GM23338 (cell line): ENCODE measurements around the gene MEGF11. TPM values are rescaled to one million over a fixed set of nuclear protein-coding genes. Genes with fewer than 3 reads are reported as not detected.
A peak's percentile ranks its signal among the peaks of the same experiment; 100 is the strongest.

ENCODE experiments used
- ATAC-seq: fragments of 200-7000 bp; cut with Tn5 transposase; 3 replicates; pipeline ENCODE4 v1.9.1; 2020
- DNase-seq: peaks from one replicate; pipeline ENCODE4 v3.0.0-alpha.2; 2015; ENCODE audit warnings: low spot score
- H2AFZ ChIP-seq: fragments of 200-600 bp; sonication (generic); 2 replicates; pipeline ENCODE4 v1.8.0; 2016; ENCODE audit warnings: antibody characterized with exemption, mild to moderate bottlenecking, moderate library complexity
- H3F3A ChIP-seq: fragments of 200-600 bp; sonication (generic); replicated peaks from 2 replicates; pipeline ENCODE4 v1.8.0; 2017; ENCODE audit warnings: antibody characterized with exemption, mixed run types, low read depth
- H3K27ac ChIP-seq: fragments of 200-600 bp; sonication (generic); 2 replicates; pipeline ENCODE4 v1.6.1; 2016; ENCODE audit warnings: low read depth
- H3K27me3 ChIP-seq: fragments of 200-600 bp; sonication (generic); 2 replicates; pipeline ENCODE4 v1.8.0; 2016; ENCODE audit warnings: mild to moderate bottlenecking, mixed run types, moderate library complexity; ENCODE audit not compliant: insufficient read depth
- H3K36me3 ChIP-seq: fragments of 200-600 bp; sonication (generic); 2 replicates; pipeline ENCODE4 v1.8.0; 2016; ENCODE audit warnings: mild to moderate bottlenecking; ENCODE audit not compliant: insufficient read depth
- H3K4me1 ChIP-seq: fragments of 200-600 bp; sonication (generic); 2 replicates; pipeline ENCODE4 v1.8.0; 2016; ENCODE audit warnings: mild to moderate bottlenecking, moderate library complexity; ENCODE audit not compliant: insufficient read depth
- H3K4me2 ChIP-seq: fragments of 200-600 bp; sonication (generic); 2 replicates; pipeline ENCODE4 v1.7.1; 2017; ENCODE audit warnings: mixed run types
- H3K4me3 ChIP-seq: fragments of 200-600 bp; sonication (generic); 2 replicates; pipeline ENCODE4 v1.6.1; 2016; ENCODE audit warnings: mixed run types
- H3K79me2 ChIP-seq: fragments of 200-600 bp; sonication (generic); replicated peaks from 2 replicates; pipeline ENCODE4 v1.8.0; 2017; ENCODE audit warnings: mild to moderate bottlenecking; ENCODE audit not compliant: insufficient read depth
- H3K9me2 ChIP-seq: fragments of 200-600 bp; sonication (generic); 2 replicates; pipeline ENCODE4 v1.8.0; 2017; ENCODE audit not compliant: insufficient read depth
- H4K20me1 ChIP-seq: fragments of 200-600 bp; sonication (generic); replicated peaks from 2 replicates; pipeline ENCODE4 v1.8.0; 2017; ENCODE audit warnings: mild to moderate bottlenecking; ENCODE audit not compliant: insufficient read depth
- H3K27ac Mint-ChIP-seq: 2 replicates; pipeline ENCODE4 v1.8.0; 2020; ENCODE audit warnings: inconsistent platforms, mild to moderate bottlenecking, moderate library complexity, mixed read lengths
- H3K27me3 Mint-ChIP-seq: 3 replicates; pipeline ENCODE4 v1.8.0; 2022; ENCODE audit warnings: low read depth, mild to moderate bottlenecking, moderate library complexity, mixed read lengths, inconsistent platforms; ENCODE audit not compliant: insufficient read depth, poor library complexity
- H3K36me3 Mint-ChIP-seq: 3 replicates; pipeline ENCODE4 v1.8.0; 2021; ENCODE audit warnings: low read depth, mild to moderate bottlenecking, inconsistent platforms, moderate library complexity, mixed read lengths
- H3K4me1 Mint-ChIP-seq: 3 replicates; pipeline ENCODE4 v1.8.0; 2020; ENCODE audit warnings: mild to moderate bottlenecking, inconsistent platforms, mixed read lengths
- H3K4me3 Mint-ChIP-seq: 3 replicates; pipeline ENCODE4 v1.8.0; 2021; ENCODE audit warnings: moderate library complexity, mild to moderate bottlenecking, inconsistent platforms, mixed read lengths
- H3K9me3 Mint-ChIP-seq: 3 replicates; pipeline ENCODE4 v1.8.0; 2020; ENCODE audit warnings: moderate library complexity, mild to moderate bottlenecking, inconsistent platforms, mixed read lengths
- CREB1 ChIP-seq: fragments of 250-450 bp; sonication (Bioruptor Pico); IDR thresholded peaks from 2 replicates; pipeline ENCODE4 v1.5.0; 2020; ENCODE audit warnings: low read depth, mild to moderate bottlenecking, moderate library complexity
- ETS1 ChIP-seq: IDR thresholded peaks from 2 replicates; pipeline ENCODE4 v1.6.1; 2016; ENCODE audit warnings: antibody characterized with exemption
- EZH2 ChIP-seq: fragments of 200-600 bp; sonication (generic); IDR thresholded peaks from one replicate; pipeline ENCODE4 v1.8.0; 2017; ENCODE audit warnings: antibody characterized with exemption, mild to moderate bottlenecking, low read depth; ENCODE audit not compliant: unreplicated experiment
- NANOG ChIP-seq: IDR thresholded peaks from 2 replicates; pipeline ENCODE4 v1.6.1; 2016; ENCODE audit warnings: antibody characterized with exemption, borderline replicate concordance
- ZNF114 ChIP-seq: fragments of 250-450 bp; sonication (Bioruptor Pico); IDR thresholded peaks from 2 replicates; pipeline ENCODE4 v1.5.0; 2020; ENCODE audit warnings: mild to moderate bottlenecking, moderate library complexity
- ZNF462 ChIP-seq: fragments of 250-450 bp; sonication (Bioruptor Pico); IDR thresholded peaks from 2 replicates; pipeline ENCODE4 v1.5.0; 2020; ENCODE audit warnings: mild to moderate bottlenecking, moderate library complexity
- polyA plus RNA-seq: library from polyadenylated mRNA; unstranded; fragments of >200 nt; fragmentation: Nextera tagmentation; extraction: Ambion mirVana; gene quantifications from 2 replicates; pipeline ENCODE4 v1.2.1, GENCODE V29; 2016
- total RNA-seq: library from RNA; depleted of rRNA; stranded (reverse); fragments of >200 nt; shearing (Covaris generic); gene quantifications from 2 replicates; pipeline ENCODE4 v1.2.3, GENCODE V29; 2014

Gene MEGF11
- total and polyA plus RNA-seq, 2 experiments from 2014 or later = 1.3 to 1.9 TPM

- H3K79me2 ChIP-seq = peaks cover under 1% of the 10 kb centered on the region; the same call in 1 of the 2 replicates
- H3K4me3 ChIP-seq = no peak overlapping the region
- no peak; the same call in 2 of the 3 replicates for ATAC-seq
- H3K4me1 Mint-ChIP-seq = peaks cover 18% of the 10 kb centered on the region
- H4K20me1 ChIP-seq = no peaks in the 10 kb centered on the region
- no peak overlapping the region for H3K27ac Mint-ChIP-seq
- peaks cover 8% of the 10 kb centered on the region for H3K27me3 Mint-ChIP-seq
- no peaks in the 10 kb centered on the region for H3F3A ChIP-seq
- no peaks in the 10 kb centered on the region for H3K27me3 ChIP-seq
- H3K27ac ChIP-seq = 0 out of 2 replicates have a peak overlapping the region, but pooled peaks have one; percentile 30
- H3K4me1 ChIP-seq = peaks cover 7% of the 10 kb centered on the region; the same call in 1 of the 2 replicates
- no peak for DNase-seq
- no peak for TF ChIP-seq ZNF114 (CRISPR knock-in tag)
- no peak for TF ChIP-seq NANOG
- no peak for TF ChIP-seq ZNF462 (CRISPR knock-in tag)
- TF ChIP-seq CREB1 = no peak
- no peak for TF ChIP-seq EZH2
- TF ChIP-seq ETS1 = no peak
- H3K36me3 Mint-ChIP-seq = peaks cover 8% of the 10 kb centered on the region
- H3K9me3 Mint-ChIP-seq = no peaks in the 10 kb centered on the region; the same call in 2 of the 3 replicates
- H3K4me3 Mint-ChIP-seq = no peak overlapping the region
- no peaks in the 10 kb centered on the region for H3K36me3 ChIP-seq
- H2AFZ ChIP-seq = no peak overlapping the region
- H3K4me2 ChIP-seq = no peak overlapping the region
- H3K9me2 ChIP-seq = no peaks in the 10 kb centered on the region
These were observed 49.1 kb upstream of the MEGF11 start for GRCh38 chr15:66302489-66303278.
